Muscle layer of duodenum (tissue), 2 donors: ENCODE data around the gene SPATA1.

Source experiments
- H3K27ac ChIP-seq: one replicate; pipeline ENCODE4 v1.7.0; 2013; ENCODE audit warnings: mild to moderate bottlenecking, low read length
- H3K27me3 ChIP-seq: one replicate; pipeline ENCODE4 v1.7.0; 2013; ENCODE audit warnings: low read depth, mild to moderate bottlenecking, control low read depth, low read length
- H3K36me3 ChIP-seq, 2 donors: one replicate each; pipeline ENCODE4 v1.7.0; 2013; ENCODE audit warnings: low read length in 2 of 2, control low read depth in 1 of 2, mild to moderate bottlenecking in 1 of 2; ENCODE audit not compliant: insufficient read depth in 2 of 2, control insufficient read depth in 1 of 2
- H3K4me1 ChIP-seq, 2 donors: one replicate each; pipeline ENCODE4 v1.7.0; 2013; ENCODE audit warnings: low read length in 2 of 2, mild to moderate bottlenecking in 2 of 2, control low read depth in 1 of 2, moderate library complexity in 1 of 2; ENCODE audit not compliant: insufficient read depth in 2 of 2, control insufficient read depth in 1 of 2
- H3K4me3 ChIP-seq, 2 donors: one replicate each; pipeline ENCODE4 v1.7.0; 2013; ENCODE audit warnings: low read length in 2 of 2, low read depth in 1 of 2, mild to moderate bottlenecking in 1 of 2
- H3K9me3 ChIP-seq, 2 donors: one replicate each; pipeline ENCODE4 v1.7.0; 2013; ENCODE audit warnings: low read length in 2 of 2, control low read depth in 1 of 2, mild to moderate bottlenecking in 1 of 2; ENCODE audit not compliant: control insufficient read depth in 1 of 2
- donor health status: healthy.

The SPATA1 gene

GRCh38 chr1:84598418-84598817, 92.2 kb downstream of the SPATA1 start:
- peaks cover 0 to under 1% of the 10 kb centered on the region in 2 donors for H3K36me3 ChIP-seq
- H3K4me3 ChIP-seq: no peak overlapping the region
- H3K27me3 ChIP-seq: no peaks in the 10 kb centered on the region
- H3K4me1 ChIP-seq: peaks cover 5% of the 10 kb centered on the region in 2 donors
- no peak overlapping the region for H3K27ac ChIP-seq
- H3K9me3 ChIP-seq: no peaks in the 10 kb centered on the region

- Histone ChIP-seq H3K4me1 (peaks cover 5 to 7% of the 10 kb centered on the region in 2 donors), H3K27ac (no peak overlapping the region), H3K27me3 (no peaks in the 10 kb centered on the region), H3K4me3 (no peak overlapping the region), H3K36me3 (peaks cover 0 to 4% of the 10 kb centered on the region in 2 donors), H3K9me3 (no peaks in the 10 kb centered on the region)
Observed at GRCh38 chr1:84598846-84599741, 92.9 kb downstream of the SPATA1 start.

GRCh38 chr1:84600796-84601195, 94.6 kb downstream of the SPATA1 start:
- H3K4me3 ChIP-seq: no peak overlapping the region
- no peak overlapping the region for H3K27ac ChIP-seq
- peaks cover 0 to 4% of the 10 kb centered on the region in 2 donors for H3K36me3 ChIP-seq
- H3K27me3 ChIP-seq: no peaks in the 10 kb centered on the region
- H3K4me1 ChIP-seq: peaks cover 5 to 7% of the 10 kb centered on the region in 2 donors
- H3K9me3 ChIP-seq: peaks cover 0 to 8% of the 10 kb centered on the region in 2 donors

- Histone ChIP-seq H3K27me3 (no peaks in the 10 kb centered on the region), H3K36me3 (peaks cover 0 to 4% of the 10 kb centered on the region in 2 donors), H3K4me1 (peaks cover 5 to 7% of the 10 kb centered on the region in 2 donors), H3K4me3 (no peak overlapping the region), H3K27ac (peak overlapping the region; percentile 65), H3K9me3 (peaks cover 4 to 8% of the 10 kb centered on the region in 2 donors)
Observed at GRCh38 chr1:84603223-84603622, 97.0 kb downstream of the SPATA1 start.

- H3K4me3 ChIP-seq: peak overlapping the region; percentile 18 to 42
Observed at GRCh38 chr1:84603941-84604830, 98.0 kb downstream of the SPATA1 start.

GRCh38 chr1:84605157-84605556, 99.0 kb downstream of the SPATA1 start:
- Histone ChIP-seq H3K9me3 (peaks cover 4 to 8% of the 10 kb centered on the region in 2 donors), H3K4me1 (peaks cover 0 to 7% of the 10 kb centered on the region in 2 donors), H3K36me3 (peaks cover 0 to 4% of the 10 kb centered on the region in 2 donors), H3K27me3 (no peaks in the 10 kb centered on the region), H3K27ac (no peak overlapping the region), H3K4me3 (no peak overlapping the region)

More at GRCh38 chr1:84603941-84604830, 98.0 kb downstream of the SPATA1 start:
- H3K36me3 ChIP-seq: peaks cover 0 to 4% of the 10 kb centered on the region in 2 donors
- peaks cover 4 to 8% of the 10 kb centered on the region in 2 donors for H3K9me3 ChIP-seq
- H3K27ac ChIP-seq: peak overlapping the region; percentile 65
- no peaks in the 10 kb centered on the region for H3K27me3 ChIP-seq
- H3K4me1 ChIP-seq: peaks cover 0 to 7% of the 10 kb centered on the region in 2 donors

- Histone ChIP-seq H3K27ac (no peak overlapping the region), H3K27me3 (no peaks in the 10 kb centered on the region), H3K9me3 (peaks cover 4 to 8% of the 10 kb centered on the region in 2 donors), H3K4me1 (peaks cover 0 to 7% of the 10 kb centered on the region in 2 donors), H3K4me3 (no peak overlapping the region), H3K36me3 (peaks cover 0 to 4% of the 10 kb centered on the region in 2 donors)
Observed at GRCh38 chr1:84606977-84607376, 100.8 kb downstream of the SPATA1 start.

GRCh38 chr1:84611091-84611490, 104.9 kb downstream of the SPATA1 start:
- H3K4me1 ChIP-seq: no peaks in the 10 kb centered on the region
- H3K9me3 ChIP-seq: peaks cover 0 to 2% of the 10 kb centered on the region in 2 donors
- no peak overlapping the region for H3K27ac ChIP-seq

GRCh38 chr1:84611796-84612195, 105.6 kb downstream of the SPATA1 start:
- H3K27ac ChIP-seq: no peak overlapping the region
- H3K4me3 ChIP-seq: no peak overlapping the region
- H3K27me3 ChIP-seq: no peaks in the 10 kb centered on the region
- H3K36me3 ChIP-seq: no peaks in the 10 kb centered on the region
- H3K9me3 ChIP-seq: no peaks in the 10 kb centered on the region
- H3K4me1 ChIP-seq: no peaks in the 10 kb centered on the region

More at GRCh38 chr1:84611091-84611490, 104.9 kb downstream of the SPATA1 start:
- Histone ChIP-seq H3K27me3 (no peaks in the 10 kb centered on the region), H3K4me3 (no peak overlapping the region), H3K36me3 (no peaks in the 10 kb centered on the region)

- Histone ChIP-seq H3K36me3 (no peaks in the 10 kb centered on the region), H3K4me3 (no peak overlapping the region), H3K27me3 (no peaks in the 10 kb centered on the region), H3K4me1 (no peaks in the 10 kb centered on the region), H3K9me3 (no peaks in the 10 kb centered on the region), H3K27ac (no peak overlapping the region)
Observed at GRCh38 chr1:84613026-84613425, 106.8 kb downstream of the SPATA1 start.

GRCh38 chr1:84613887-84614286, 107.7 kb downstream of the SPATA1 start:
- no peak overlapping the region for H3K4me3 ChIP-seq
- no peak overlapping the region for H3K27ac ChIP-seq

More at GRCh38 chr1:84613887-84614286, 107.7 kb downstream of the SPATA1 start:
- Histone ChIP-seq H3K9me3 (no peaks in the 10 kb centered on the region), H3K36me3 (no peaks in the 10 kb centered on the region), H3K27me3 (no peaks in the 10 kb centered on the region), H3K4me1 (no peaks in the 10 kb centered on the region)
